Spinal cord (tissue), 10 donors: Measurements from ENCODE around the gene GPX6. TPM values are rescaled to one million over a fixed set of nuclear protein-coding genes. Genes with fewer than 3 reads are reported as not detected.
"Not testable (repeated sequence)": the region's sequence is repeated elsewhere in the genome, so short reads cannot be mapped to it uniquely, and the experiment has no call there.

Experiments
- DNase-seq, 6 donors: peaks; one replicate each; pipeline versions ENCODE4 v3.0.0 to v3.0.0-alpha.2; 2013 to 2015; ENCODE audit warnings: low spot score in 6 of 6, low read depth in 4 of 6
- H3K27ac ChIP-seq: one replicate; pipeline ENCODE4 v1.5.1; 2013; ENCODE audit warnings: low read depth, low read length, control low read depth
- H3K27me3 ChIP-seq: one replicate; pipeline ENCODE4 v1.6.1; 2013; ENCODE audit warnings: low read length; ENCODE audit not compliant: control insufficient read depth, insufficient read depth
- H3K36me3 ChIP-seq: one replicate; pipeline ENCODE4 v1.6.1; 2013; ENCODE audit warnings: low read length; ENCODE audit not compliant: control insufficient read depth, insufficient read depth
- H3K4me1 ChIP-seq: one replicate; pipeline ENCODE4 v1.6.1; 2013; ENCODE audit warnings: low read length; ENCODE audit not compliant: control insufficient read depth, insufficient read depth
- H3K4me3 ChIP-seq: one replicate; pipeline ENCODE4 v1.5.1; 2013; ENCODE audit warnings: low read depth, low read length, control low read depth
- H3K9me3 ChIP-seq: one replicate; pipeline ENCODE4 v1.6.1; 2013; ENCODE audit warnings: low read length; ENCODE audit not compliant: control insufficient read depth, insufficient read depth
- WGBS: methylation state at CpG from one replicate; pipeline ENCODE4 v1.1.5; 2013; ENCODE audit warnings: missing lambda C conversion rate; ENCODE audit not compliant: insufficient coverage; 5-methylcytosine and 5-hydroxymethylcytosine counted together
- long read RNA-seq, 4 donors: transcript quantifications; one replicate each; lab custom pipeline, GENCODE V29; 2026
- polyA plus RNA-seq, 2 donors: library from polyadenylated mRNA; unstranded; fragments of 120-200 nt; gene quantifications; one replicate each; pipeline ENCODE4 v1.2.1, GENCODE V29; 2013; ENCODE audit not compliant: insufficient read length in 2 of 2
- total RNA-seq, 2 donors: library from RNA; depleted of rRNA in 1 of 2; stranded (reverse); fragments of 120-200 nt in 1 of 2; fragments of >200 nt in 1 of 2; gene quantifications; one replicate each; pipeline versions ENCODE4 v1.2.3 to v1.2.4, GENCODE V29; 2013 to 2014
- donor health status: healthy.

The GPX6 gene
- not detected for total RNA-seq
- polyA plus RNA-seq, result not detected
- long read RNA-seq, donor 1, result 0 reads
- long read RNA-seq, donor 2, result 0 reads
- long read RNA-seq, donor 3, result 0 reads
- long read RNA-seq, donor 4, result 0 reads

- H3K9me3 ChIP-seq, result no peaks in the 10 kb centered on the region
- WGBS, result 69% methylated on average over 1 of the region's 4 CpGs
- DNase-seq, result no peak
- no peak within 1 kb of the TSS for H3K27ac ChIP-seq
- H3K4me3 ChIP-seq, result no peak within 1 kb of the TSS
- H3K27me3 ChIP-seq, result peaks cover 4% of the 10 kb centered on the region
- no peaks in the 10 kb centered on the region for H3K36me3 ChIP-seq
- no peaks in the 10 kb centered on the region for H3K4me1 ChIP-seq
These were observed at the start of gene GPX6 for GRCh38 chr6:28515676-28516075. Gene GPX6 (minus strand): TSS chr6:28515793. CDS start chr6:28515743, 50 bp downstream.

GRCh38 chr6:28563430-28564095 lies 48.0 kb upstream of the GPX6 start:
- H3K27me3 ChIP-seq, result no peaks in the 10 kb centered on the region
- no peak overlapping the region for H3K27ac ChIP-seq
- H3K4me3 ChIP-seq, result no peak overlapping the region
- no peaks in the 10 kb centered on the region for H3K36me3 ChIP-seq
- H3K4me1 ChIP-seq, result no peaks in the 10 kb centered on the region
- no CpG with 5 or more reads among the region's 3 CpGs for WGBS
- no peak for DNase-seq
- H3K9me3 ChIP-seq, result no peaks in the 10 kb centered on the region

GRCh38 chr6:28558629-28559028 lies 43.0 kb upstream of the GPX6 start:
- Histone ChIP-seq H3K36me3 (no peaks in the 10 kb centered on the region), H3K27me3 (no peaks in the 10 kb centered on the region), H3K4me1 (peaks cover 9% of the 10 kb centered on the region), H3K4me3 (no peak overlapping the region), H3K9me3 (no peaks in the 10 kb centered on the region), H3K27ac (no peak overlapping the region)
- 57% methylated on average over 3 of the region's 3 CpGs for WGBS
- DNase-seq, result no peak

GRCh38 chr6:28555136-28555535 lies 39.5 kb upstream of the GPX6 start:
- DNase-seq, result no peak
- no CpG with 5 or more reads among the region's 2 CpGs for WGBS
- no peaks in the 10 kb centered on the region for H3K36me3 ChIP-seq
- H3K27me3 ChIP-seq, result no peaks in the 10 kb centered on the region
- no peak overlapping the region for H3K27ac ChIP-seq
- H3K9me3 ChIP-seq, result no peaks in the 10 kb centered on the region
- H3K4me3 ChIP-seq, result no peak overlapping the region
- H3K4me1 ChIP-seq, result peaks cover 11% of the 10 kb centered on the region

GRCh38 chr6:28553986-28554881 lies 38.6 kb upstream of the GPX6 start:
- no peaks in the 10 kb centered on the region for H3K9me3 ChIP-seq
- peak in 5 of 6 donors; percentile 10 to 69 (median 22) for DNase-seq
- peaks cover 2% of the 10 kb centered on the region for H3K27me3 ChIP-seq
- H3K36me3 ChIP-seq, result no peaks in the 10 kb centered on the region
- no peak overlapping the region for H3K27ac ChIP-seq
- 9% methylated on average over 23 of the region's 25 CpGs for WGBS
- H3K4me1 ChIP-seq, result peaks cover 11% of the 10 kb centered on the region
- peak overlapping the region; percentile 28 for H3K4me3 ChIP-seq

- DNase-seq, result peak in 3 of 6 donors; percentile 4 to 41 (median 21)
- Histone ChIP-seq H3K27me3 (peaks cover 2% of the 10 kb centered on the region), H3K36me3 (no peaks in the 10 kb centered on the region), H3K27ac (no peak overlapping the region), H3K4me1 (peaks cover 11% of the 10 kb centered on the region), H3K9me3 (no peaks in the 10 kb centered on the region), H3K4me3 (peak overlapping the region; percentile 28)
- WGBS, result 38% methylated on average over 8 of the region's 8 CpGs
These were observed 37.9 kb upstream of the GPX6 start for GRCh38 chr6:28553384-28553985.

- no peak for DNase-seq
- Histone ChIP-seq H3K27ac (no peak overlapping the region), H3K4me1 (peaks cover 11% of the 10 kb centered on the region), H3K36me3 (no peaks in the 10 kb centered on the region), H3K9me3 (no peaks in the 10 kb centered on the region), H3K27me3 (peaks cover 2% of the 10 kb centered on the region), H3K4me3 (no peak overlapping the region)
- WGBS, result no CpG with 5 or more reads among the region's 4 CpGs
These were observed 36.5 kb upstream of the GPX6 start for GRCh38 chr6:28551891-28552666.

GRCh38 chr6:28547003-28547402 lies 31.4 kb upstream of the GPX6 start:
- not testable (repeated sequence) for H3K27ac ChIP-seq, H3K27me3 ChIP-seq, H3K9me3 ChIP-seq, H3K4me3 ChIP-seq, DNase-seq, H3K36me3 ChIP-seq
- peaks cover 17% of the 10 kb centered on the region for H3K4me1 ChIP-seq
- 80% methylated on average over 1 of the region's 3 CpGs for WGBS

GRCh38 chr6:28545955-28546354 lies 30.4 kb upstream of the GPX6 start:
- Histone ChIP-seq H3K27me3 (peaks cover 7% of the 10 kb centered on the region), H3K4me3 (no peak overlapping the region), H3K4me1 (peaks cover 17% of the 10 kb centered on the region), H3K27ac (no peak overlapping the region), H3K9me3 (no peaks in the 10 kb centered on the region), H3K36me3 (no peaks in the 10 kb centered on the region)
- DNase-seq, result no peak
